RPMI8226 (cell line): ENCODE measurements around the gene TIPARP.

Experiments
- DNase-seq: peaks from one replicate; pipeline ENCODE4 v3.0.0-alpha.2; 2015

TIPARP gene

DNA sequence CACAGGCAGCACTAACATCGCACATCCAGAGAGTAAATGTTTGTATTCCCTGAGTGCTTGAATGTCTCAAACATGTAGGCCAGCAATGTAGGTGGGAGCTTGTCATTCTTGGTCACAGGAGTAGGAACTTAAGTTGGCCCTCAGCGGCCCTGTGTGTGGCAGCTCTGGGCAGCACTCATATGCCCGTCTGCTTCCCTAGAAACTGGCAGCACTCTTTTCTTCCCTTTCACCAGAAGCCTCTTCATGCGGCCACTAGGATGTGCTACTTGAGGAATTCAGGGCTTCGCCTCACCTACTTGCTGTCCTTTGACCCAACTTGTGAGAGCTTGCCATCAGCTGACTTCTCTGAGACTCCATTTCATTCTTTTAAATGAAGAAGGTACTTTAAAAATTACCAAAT lies 69.5 kb downstream of the TIPARP start:
- DNase-seq = no peak

DNA sequence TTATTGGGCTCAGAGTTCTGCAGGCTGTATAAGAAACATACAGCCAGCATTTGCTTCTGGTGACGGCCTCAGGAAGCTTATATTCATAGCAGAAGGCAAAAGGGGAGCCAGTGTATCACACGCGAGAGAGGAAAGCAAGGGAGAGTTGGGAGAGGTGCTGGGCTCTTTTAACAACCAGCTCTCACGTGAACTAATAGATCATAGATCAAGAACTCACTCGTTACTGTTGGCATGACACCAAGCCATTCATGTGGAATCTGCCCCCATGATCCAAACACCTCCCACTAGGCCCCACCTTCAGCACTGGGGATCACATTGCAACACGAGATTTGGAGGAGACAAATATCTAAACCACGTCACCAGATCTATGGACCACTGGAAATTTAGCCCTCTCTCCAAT lies 70.2 kb downstream of the TIPARP start:
- DNase-seq = no peak

DNA sequence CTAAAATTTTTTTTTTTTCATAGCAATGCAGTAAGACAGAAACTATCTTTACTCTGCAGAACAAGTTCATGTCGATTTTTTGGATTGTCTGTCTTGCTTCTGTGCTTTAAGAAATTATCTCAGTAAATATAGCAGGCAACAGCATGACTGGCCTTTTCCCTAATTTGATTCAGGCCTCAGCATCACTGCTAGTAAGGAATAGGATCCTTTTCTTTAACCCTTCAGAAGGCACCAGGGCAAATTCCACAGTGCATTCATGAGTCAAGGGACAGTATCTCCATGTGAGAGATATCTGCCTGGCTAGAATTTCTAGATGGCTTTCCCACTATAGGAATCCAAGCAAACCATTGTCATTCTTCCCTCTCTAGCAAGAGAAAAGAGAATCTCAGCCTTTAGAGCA lies 71.4 kb downstream of the TIPARP start:
- DNase-seq = no peak

DNA sequence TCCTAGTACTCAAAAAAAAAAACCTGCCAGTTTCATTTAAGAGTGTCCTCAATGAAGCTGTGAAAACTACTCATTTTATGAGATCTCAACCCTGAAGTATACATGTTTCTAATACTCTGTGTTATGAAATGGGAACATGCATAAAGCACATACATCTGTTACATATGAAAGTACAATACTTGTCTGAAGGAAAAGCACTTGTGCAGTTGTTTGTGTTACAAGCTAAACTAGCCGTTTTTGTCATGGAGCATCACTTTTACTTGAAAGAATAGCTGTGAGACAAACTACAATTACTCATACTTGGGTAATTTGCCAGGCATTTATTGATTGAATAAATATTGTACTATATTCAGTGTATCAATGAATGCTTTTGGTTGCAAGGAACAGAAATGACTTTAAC lies 72.7 kb downstream of the TIPARP start:
- DNase-seq = no peak

DNA sequence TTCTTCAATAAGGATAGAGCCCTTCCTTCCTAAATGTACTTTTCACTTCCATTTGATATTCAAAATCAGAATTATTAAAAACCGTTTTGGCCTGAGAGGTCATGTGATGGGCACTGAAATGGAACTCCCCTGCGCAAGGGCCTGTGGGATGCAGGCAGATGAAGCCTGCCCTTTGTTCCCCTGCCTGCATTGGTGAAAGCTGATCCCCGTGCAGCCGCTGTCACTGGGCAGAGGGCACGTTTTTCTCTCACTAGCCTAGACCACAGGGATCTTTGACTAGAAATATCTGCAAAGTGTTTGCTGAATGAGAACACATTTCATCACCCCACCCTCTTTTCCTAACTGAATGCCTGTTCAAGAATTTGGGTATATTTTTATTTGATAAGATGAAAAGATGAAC lies 74.9 kb downstream of the TIPARP start:
- no peak for DNase-seq

DNA sequence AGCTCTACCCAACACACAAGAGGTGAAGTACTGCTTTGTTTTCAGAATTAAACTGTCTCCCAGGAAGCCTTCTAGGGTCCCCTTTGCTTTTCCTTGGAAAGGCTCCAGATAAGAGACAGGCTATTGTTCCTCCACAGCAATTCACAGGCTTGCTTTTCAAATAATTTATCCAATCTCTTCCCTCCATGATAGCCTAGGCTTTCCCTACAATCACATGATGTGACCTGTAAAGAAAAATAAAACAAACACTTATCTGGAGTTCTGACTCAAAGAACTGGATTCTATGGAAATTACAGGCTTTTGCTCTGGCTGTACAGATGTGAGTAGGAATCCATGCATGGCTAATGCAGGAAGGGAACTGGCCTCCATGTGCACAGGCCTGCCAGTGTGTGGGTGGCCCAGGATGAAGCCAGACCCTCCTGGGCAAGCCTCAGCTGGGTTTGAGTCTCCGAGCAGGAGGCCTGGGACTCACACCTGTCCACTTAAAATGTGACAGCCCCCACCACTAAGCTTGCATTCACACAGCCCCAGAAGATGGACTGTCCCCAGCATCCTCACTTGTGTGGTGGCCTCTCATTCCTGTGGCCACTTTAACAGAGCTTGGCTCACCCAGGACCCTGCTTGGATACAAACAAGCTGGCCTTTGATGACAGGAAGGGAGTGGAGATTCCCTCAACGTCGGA lies 75.9 kb downstream of the TIPARP start:
- no peak for DNase-seq

DNA sequence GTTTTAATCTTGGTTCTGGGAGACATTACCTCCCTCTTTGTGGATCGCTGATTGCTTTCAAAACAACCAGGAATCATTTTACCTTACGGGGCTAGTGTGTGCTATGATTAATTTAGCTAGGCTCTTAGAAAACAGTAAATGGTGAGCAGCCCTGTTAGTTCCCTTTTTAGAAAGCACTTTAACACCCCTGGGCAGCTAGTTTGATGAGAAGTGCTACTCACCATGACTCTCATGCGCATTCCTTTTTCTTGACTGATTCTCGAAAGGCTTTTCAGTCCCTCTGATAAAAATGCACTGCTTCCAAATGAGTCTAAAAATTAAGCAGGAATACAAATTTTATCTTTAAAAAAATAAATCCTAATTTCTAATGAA lies 76.5 kb downstream of the TIPARP start:
- DNase-seq = no peak

DNA sequence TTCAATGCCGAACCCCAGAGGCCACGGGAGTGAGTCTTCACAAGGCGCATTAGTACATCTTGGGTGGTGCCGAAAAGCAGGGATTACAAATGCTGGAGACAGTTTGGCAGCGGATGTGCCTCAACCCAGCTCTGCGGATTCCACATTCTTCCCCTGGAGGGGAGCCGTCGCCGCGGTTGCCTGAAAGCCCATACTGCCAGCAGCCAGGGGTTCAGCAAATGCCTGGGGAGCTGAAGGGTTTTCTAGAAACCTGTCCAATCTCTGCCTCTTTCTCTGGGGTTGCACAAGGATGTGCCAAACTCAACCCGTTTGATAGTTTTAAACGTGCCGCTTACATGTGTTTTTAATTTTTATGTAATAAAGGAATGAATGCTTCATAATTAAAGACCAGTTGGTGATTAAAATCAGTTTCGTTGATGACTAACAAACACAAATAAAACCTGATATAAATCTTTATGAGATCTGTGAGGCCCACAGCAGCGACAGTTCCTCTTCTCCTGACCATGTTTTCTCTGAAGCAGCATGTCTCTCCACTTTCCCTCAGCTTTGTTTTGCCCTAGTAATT lies 77.2 kb downstream of the TIPARP start:
- no peak for DNase-seq
